Adrenal gland (tissue), 5 donors: Measurements from ENCODE around the gene CLPX.

Source experiments
- CTCF ChIP-seq, 6 experiments: fragments of 450-650 bp in 4 of 6; fragments of 200-600 bp in 2 of 6; sonication (generic) in 1 of 6; IDR thresholded peaks; 1 replicate in 5 of 6; 2 replicates in 1 of 6; pipeline versions ENCODE4 v1.5.1 to v1.8.0; 2016 to 2021; ENCODE audit warnings: antibody characterized with exemption in 6 of 6, mild to moderate bottlenecking in 2 of 6, moderate library complexity in 1 of 6
- POLR2A ChIP-seq, 2 donors: fragments of 450-650 bp; IDR thresholded peaks; one replicate each; pipeline ENCODE4 v1.6.1; 2017; ENCODE audit warnings: antibody characterized with exemption in 2 of 2, mild to moderate bottlenecking in 2 of 2, moderate library complexity in 1 of 2
- donor health status: DM: no; HTN: no; CAD: no.

- TF ChIP-seq POLR2A (IDR thresholded peaks at IDR 0.05) (no peak), CTCF (IDR thresholded peaks at IDR 0.05) (no peak)
Observed at GRCh38 chr15:65099336-65099735, 85.8 kb downstream of the CLPX start.
